ENCODE data around the gene IFT122. TPM values are rescaled to one million over a fixed set of nuclear protein-coding genes. Genes with fewer than 3 reads are reported as not detected.
"Not testable (repeated sequence)": the region's sequence is repeated elsewhere in the genome, so short reads cannot be mapped to it uniquely, and the experiment has no call there.

IFT122 gene
- total and polyA plus RNA-seq, 8 donors = 15.3 to 37.1 (median 21.8) TPM

DNA sequence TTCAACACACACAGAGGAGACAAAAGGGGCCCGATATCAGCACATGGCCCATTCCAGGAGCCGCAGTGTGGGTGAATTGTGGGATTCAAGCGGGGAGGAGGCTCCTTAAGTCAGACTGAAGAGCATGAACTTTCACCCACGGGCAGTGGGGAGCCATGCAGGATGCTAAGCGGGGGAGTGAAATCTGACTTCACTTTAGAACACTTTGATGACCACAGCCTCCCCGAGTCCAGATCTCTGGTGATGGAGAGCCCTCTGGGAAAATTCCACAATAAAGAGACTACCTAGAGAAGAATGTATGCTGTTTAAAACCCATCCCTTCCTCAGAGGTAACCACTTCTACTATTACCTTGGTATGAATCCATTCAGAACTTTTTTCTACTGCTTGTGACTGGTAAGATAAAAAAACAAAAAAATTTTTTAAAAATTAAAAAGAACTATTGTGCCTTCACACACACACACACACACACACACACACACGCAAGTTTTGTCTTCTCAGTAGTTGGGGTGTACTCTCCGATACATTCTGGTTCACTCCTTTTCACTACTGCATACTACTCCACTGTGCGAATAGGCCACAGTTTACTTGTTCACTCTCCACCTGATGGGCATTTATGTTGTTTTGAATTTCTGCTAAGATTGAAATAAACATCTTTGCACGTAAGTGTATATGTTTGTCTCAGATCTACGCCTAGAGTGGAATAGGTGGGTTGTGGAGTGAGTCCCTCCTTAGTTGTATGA, 100.9 kb downstream of the IFT122 start:
- no peak for ATAC-seq
- TF ChIP-seq CTCF (IDR thresholded peaks at IDR 0.05) = no peak
- FAIRE-seq = no peak
- intact Hi-C loops (cut with DNase I) = no loop called here
- Histone ChIP-seq H3K4me3 (no peak overlapping the region), H3K9me3 (no peaks in the 10 kb centered on the region), H3K36me3 (no peaks in the 10 kb centered on the region), H3K27me3 (no peaks in the 10 kb centered on the region), H3K27ac (no peak overlapping the region), H3K4me1 (no peaks in the 10 kb centered on the region)
- DNase-seq = no peak
- WGBS, 2 donors = 86 to 93% methylated on average over 11 of the region's 11 CpGs

GRCh38 chr3:129542747-129543146, 102.7 kb downstream of the IFT122 start:
- DNase-seq = no peak
- Histone ChIP-seq H3K27ac (no peak overlapping the region), H3K36me3 (no peaks in the 10 kb centered on the region), H3K27me3 (no peaks in the 10 kb centered on the region), H3K4me1 (no peaks in the 10 kb centered on the region), H3K4me3 (no peak overlapping the region), H3K9me3 (no peaks in the 10 kb centered on the region)
- no peak for ATAC-seq
- intact Hi-C loops (cut with DNase I) = no loop called here
- no peak for TF ChIP-seq CTCF (IDR thresholded peaks at IDR 0.05)
- FAIRE-seq = no peak
- 88 to 96% methylated on average over 5 of the region's 5 CpGs for WGBS, 2 donors

DNA sequence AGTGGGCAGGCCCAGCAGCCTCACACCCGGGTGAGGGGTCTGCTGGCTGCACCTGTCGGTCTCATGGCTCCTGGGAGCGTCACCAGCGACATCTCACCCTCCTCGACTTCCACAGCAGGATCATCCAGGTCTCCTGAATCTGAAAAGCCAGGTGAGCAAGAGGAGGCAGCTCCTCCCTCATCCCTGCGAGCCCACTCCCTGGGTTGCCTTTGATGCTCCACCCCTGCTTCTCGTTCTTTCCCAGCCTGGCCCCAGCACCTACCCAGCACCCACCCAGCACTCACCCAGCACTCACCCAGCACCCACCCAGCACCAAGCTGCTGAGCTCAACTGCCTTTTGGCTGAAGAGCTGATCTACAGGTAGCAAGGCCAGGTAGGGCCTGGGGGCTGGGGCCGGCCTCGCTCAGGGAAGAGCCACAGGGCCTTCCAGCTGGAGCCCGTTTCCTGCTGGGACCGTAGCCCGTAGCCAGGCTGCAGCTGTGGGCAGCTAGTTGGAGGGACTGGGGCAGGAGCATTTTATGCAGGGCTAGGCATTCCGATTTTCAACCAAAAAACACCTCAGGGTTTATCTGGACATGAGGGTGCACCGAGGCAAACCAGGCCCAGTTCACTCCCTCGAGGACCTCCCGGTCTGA, 103.2 kb downstream of the IFT122 start, which contains the start of gene H1-8:
TSS of gene H1-8 (plus strand) at position 20 of the 635 bp plus-strand sequence. CDS start at position 64, 44 bp downstream.
- Histone ChIP-seq H3K4me3 (no peak within 1 kb of the TSS), H3K36me3 (no peaks in the 10 kb centered on the region), H3K4me1 (no peaks in the 10 kb centered on the region), H3K27me3 (no peaks in the 10 kb centered on the region), H3K27ac (no peak within 1 kb of the TSS), H3K9me3 (no peaks in the 10 kb centered on the region)
- 87 to 89% methylated on average over 16 of the region's 16 CpGs for WGBS, 2 donors
- no peak for FAIRE-seq
- no peak for DNase-seq
- ATAC-seq = no peak
- TF ChIP-seq CTCF (IDR thresholded peaks at IDR 0.05) = no peak
- intact Hi-C loops (cut with DNase I) = no loop called here

DNA sequence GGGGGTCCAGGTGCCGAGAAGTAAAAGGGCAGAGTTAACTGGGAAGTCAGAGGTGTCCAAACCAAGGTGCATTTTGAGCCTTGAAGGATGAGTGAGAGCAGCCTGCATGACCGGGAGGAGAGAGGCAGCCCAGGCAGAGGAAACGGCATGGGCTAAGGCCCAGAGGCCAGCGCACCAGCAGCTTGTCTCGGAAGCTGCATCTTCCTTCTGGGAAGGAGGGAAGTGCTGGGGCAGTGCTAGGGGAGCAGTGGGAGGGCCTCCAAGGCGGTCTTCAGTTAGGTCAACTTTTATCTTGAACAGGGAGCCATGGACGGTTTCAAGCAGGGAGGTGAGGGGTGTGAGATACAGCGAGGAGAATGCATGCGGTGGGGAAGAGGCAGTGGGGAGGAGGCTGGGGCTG, 104.0 kb downstream of the IFT122 start:
- DNase-seq (no peak), FAIRE-seq (no peak), ATAC-seq (no peak)
- intact Hi-C loops (cut with DNase I) = no loop called here
- Histone ChIP-seq H3K27ac (no peak overlapping the region), H3K36me3 (no peaks in the 10 kb centered on the region), H3K27me3 (no peaks in the 10 kb centered on the region), H3K9me3 (no peaks in the 10 kb centered on the region), H3K4me1 (peaks cover 0 to 2% (median 0%) of the 10 kb centered on the region in 3 donors), H3K4me3 (no peak overlapping the region)
- TF ChIP-seq CTCF (IDR thresholded peaks at IDR 0.05) = no peak
- WGBS, 2 donors = 86 to 90% methylated on average over 9 of the region's 9 CpGs

DNA sequence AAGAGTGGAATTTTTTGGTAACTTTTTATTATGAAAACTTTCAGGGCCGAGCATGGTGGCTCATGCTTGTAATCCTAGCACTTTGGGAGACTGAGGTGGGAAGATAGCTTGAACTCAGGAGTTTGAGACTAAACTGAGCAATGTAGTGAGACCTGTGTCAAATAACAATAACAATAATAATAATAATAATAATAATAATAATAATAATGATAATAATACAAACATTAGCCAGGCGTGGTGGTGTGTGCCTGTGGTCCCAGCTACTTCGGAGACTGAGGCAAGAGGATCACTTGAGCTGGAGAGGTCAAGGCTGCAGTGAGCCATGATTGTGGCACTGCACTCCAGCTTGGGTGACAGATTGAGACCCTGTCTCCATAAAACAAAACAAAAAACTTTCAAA, 105.9 kb downstream of the IFT122 start:
- ATAC-seq, H3K9me3 ChIP-seq: not testable (repeated sequence)

More for the DNA sequence above, 105.9 kb downstream of the IFT122 start:
- DNase-seq; H3K36me3 ChIP-seq; H3K27me3 ChIP-seq; FAIRE-seq; H3K4me3 ChIP-seq; intact Hi-C loops (cut with DNase I); H3K27ac ChIP-seq; H3K4me1 ChIP-seq: not testable (repeated sequence)
- WGBS, 2 donors = 80 to 95% methylated on average over 3 of the region's 3 CpGs

Measured in pancreas (tissue), 10 donors.